ENCODE measurements around the gene GNG7.
"Not testable (repeated sequence)": the region's sequence is repeated elsewhere in the genome, so short reads cannot be mapped to it uniquely, and the experiment has no call there.

GNG7 gene

DNA sequence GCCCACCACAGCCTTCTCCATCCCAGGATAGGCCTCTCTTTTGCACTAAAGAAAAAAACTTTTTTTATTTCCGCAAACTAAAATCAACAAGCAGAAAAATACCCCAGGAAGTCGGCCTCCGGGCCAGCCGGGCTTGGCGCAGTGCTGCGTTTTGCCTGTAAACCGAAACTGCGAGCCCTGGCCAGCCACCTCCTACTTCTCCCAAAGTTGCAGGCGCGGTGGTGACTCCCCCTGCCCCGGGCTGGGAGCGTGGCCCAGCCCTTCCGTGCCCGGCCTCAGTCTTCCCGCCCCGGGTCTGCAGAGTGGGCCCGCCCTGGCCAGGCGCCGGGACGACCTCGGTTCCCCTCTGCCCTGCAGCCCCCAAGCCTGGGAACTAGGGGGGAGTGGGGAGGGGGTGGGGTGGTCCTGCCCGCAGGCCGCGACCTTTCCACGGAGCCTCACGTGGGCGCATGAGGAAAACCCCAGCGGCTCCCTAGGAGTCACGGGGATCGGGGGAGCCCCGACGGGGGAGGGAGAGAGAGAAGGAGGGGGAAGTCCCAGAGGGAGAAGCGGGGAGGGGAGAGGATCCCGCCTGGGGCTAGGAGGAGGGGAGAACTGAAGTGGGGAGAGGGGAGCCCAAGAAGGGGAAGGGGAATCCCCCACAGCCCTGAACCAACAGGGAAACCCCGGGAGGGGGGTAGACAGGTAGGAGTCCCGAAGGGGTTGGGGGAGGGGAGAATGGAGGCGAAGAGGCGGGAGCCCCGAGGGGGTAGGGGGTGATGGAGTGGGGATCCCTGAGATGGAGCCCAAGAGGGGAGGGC, 223.5 kb downstream of the GNG7 start:
- DNase-seq = no peak

DNA sequence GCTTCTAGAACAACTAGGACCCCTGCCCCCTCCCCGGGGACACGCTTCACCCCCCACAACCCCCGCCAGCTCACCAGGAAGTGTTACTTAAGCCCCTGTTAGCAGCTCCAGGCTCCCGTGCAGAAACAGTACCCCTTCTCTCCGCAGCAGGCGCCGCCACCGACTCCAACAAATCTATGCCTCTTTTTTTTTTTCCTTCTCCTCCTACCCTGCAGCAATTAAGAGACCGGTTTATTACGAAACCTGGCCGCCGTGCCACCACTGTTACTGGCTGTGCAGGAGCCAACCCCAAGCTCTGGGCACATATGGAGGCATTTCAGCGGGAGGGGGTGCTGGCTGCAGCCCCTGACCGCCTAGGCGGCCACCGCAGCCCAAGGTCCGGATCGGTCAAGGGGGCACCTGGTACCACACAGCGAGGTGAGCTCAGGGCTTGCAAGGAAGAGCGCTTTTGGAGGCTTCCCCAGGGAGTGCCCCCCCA, 224.2 kb downstream of the GNG7 start:
- no peak for DNase-seq

DNA sequence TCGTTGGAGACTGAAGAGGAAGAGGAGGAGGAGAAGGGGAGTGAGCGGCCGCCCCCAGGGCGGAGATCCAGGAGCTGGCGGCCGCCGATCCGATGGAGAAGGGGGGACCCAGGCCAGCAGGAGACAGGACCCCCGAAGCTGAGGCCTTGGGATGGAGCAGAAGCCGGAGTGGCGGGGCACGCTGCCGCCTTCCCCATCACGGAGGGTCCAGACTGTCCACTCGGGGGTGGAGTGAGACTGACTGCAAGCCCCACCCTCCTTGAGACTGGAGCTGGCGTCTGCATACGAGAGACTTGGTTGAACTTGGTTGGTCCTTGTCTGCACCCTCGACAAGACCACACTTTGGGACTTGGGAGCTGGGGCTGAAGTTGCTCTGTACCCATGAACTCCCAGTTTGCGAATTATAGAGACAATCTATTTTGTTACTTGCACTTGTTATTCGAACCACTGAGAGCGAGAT, 224.7 kb downstream of the GNG7 start:
- DNase-seq = no peak

DNA sequence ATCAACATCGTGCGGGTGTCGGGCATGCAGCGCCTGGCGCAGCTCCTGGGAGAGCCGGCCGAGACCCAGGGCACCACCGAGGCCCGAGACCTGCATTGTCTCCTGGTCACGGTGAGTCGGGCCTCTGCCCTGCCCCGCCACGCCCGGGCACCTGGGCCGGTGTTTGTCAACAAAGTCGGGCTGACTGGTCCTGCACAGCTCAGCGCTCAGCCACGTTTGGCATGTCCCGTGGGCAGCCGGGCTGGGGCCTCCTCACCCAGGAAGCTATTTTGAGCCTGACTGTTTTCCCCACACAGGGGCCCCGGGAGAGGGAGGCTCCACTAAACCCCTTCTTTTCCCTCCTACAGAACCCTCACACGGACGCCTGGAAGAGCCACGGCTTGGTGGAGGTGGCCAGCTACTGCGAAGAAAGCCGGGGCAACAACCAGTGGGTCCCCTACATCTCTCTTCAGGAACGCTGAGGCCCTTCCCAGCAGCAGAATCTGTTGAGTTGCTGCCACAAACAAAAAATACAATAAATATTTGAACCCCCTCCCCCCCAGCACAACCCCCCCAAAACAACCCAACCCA, 225.3 kb downstream of the GNG7 start:
- DNase-seq = peak; percentile 6

DNA sequence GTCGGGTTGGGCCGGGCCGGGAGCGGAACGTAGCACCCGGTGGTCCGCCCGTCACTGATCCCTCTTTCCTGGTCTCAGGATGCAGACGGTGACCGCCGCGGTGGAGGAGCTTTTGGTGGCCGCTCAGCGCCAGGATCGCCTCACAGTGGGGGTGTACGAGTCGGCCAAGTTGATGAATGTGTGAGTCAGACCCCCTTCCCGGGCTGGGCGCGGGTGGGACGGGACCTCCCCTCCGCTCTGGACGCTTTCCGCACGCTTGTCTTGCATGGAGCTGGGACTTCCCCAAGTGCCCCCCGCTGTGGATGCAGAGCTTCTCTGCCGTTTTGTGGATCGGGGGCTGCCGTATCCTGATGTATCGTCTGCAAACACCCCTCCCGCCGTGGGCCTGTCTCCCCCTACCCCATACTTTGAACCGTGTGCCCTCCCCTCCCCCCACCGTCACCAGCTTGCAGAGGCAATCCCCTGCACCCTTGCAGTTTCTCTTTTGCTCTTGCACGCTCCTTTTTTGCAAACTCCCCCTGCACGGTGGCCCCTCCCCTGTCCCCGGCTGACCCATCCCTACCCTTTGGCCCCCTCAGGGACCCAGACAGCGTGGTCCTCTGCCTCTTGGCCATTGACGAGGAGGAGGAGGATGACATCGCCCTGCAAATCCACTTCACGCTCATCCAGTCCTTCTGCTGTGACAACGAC, 225.9 kb downstream of the GNG7 start:
- DNase-seq = peak; percentile 44

DNA sequence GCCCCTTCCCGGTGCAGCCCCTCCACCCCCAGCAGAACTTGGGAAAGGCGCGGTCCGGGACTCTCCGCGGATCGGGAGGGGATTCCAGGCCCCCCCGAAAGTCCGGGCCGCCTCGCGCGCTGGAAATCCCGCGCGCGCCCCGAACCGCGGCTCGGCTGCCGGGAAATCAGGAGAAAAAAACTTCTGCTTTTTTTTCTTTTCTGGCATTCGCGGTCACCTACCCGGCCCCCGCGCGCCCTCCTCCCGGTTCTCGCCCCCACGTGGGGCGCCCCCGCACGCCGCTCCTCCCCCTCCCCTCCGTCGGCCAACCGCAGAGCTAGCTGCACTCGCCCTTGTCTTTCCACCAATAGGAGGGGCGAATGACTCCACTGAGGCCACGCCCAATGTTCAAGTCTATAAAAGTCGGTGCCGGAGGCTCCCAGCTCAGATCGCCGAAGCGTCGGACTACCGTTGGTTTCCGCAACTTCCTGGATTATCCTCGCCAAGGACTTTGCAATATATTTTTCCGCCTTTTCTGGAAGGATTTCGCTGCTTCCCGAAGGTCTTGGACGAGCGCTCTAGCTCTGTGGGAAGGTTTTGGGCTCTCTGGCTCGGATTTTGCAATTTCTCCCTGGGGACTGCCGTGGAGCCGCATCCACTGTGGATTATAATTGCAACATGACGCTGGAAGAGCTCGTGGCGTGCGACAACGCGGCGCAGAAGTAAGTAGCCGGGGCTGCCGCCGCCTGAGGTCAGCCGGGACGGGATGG, 226.6 kb downstream of the GNG7 start, which contains the start of gene GADD45B:
Gene GADD45B, plus strand, starts transcription at position 426 of the 749 bp plus-strand sequence. Its CDS starts 232 bp downstream, at position 658.
- peak; percentile 89 for DNase-seq

DNA sequence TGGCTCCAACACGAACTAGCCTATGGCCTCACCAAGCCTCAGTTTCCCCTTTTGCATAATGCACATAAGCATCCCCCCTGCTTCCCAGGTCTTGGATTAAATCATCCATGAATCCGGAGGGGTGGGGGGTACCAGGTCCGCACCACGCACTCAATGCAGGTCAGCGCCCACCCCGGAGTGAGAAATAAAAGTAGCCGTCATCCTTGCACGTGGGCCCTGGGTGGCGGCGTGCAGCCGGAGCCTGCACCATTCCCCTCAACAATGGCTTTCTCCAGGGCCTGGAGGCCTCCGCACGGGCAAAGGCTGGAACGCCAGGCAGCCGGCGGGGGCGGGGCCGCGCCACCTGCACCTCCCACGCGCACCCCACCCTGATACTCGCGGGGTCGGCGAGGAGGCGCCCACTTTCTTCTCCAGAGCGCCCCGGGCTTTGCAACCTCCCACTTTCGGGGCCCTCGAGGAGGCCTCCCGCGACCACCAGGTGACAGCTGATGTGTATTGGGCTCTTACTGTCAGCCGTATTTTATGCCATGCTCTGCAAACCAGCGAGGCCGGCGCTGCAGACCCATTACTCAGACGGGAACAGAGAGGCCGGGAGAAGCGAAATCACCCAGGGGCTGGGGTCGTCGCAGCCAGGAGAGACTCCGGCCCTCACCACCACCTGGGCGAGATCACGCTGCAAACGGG, 227.3 kb downstream of the GNG7 start:
- DNase-seq = no peak

DNA sequence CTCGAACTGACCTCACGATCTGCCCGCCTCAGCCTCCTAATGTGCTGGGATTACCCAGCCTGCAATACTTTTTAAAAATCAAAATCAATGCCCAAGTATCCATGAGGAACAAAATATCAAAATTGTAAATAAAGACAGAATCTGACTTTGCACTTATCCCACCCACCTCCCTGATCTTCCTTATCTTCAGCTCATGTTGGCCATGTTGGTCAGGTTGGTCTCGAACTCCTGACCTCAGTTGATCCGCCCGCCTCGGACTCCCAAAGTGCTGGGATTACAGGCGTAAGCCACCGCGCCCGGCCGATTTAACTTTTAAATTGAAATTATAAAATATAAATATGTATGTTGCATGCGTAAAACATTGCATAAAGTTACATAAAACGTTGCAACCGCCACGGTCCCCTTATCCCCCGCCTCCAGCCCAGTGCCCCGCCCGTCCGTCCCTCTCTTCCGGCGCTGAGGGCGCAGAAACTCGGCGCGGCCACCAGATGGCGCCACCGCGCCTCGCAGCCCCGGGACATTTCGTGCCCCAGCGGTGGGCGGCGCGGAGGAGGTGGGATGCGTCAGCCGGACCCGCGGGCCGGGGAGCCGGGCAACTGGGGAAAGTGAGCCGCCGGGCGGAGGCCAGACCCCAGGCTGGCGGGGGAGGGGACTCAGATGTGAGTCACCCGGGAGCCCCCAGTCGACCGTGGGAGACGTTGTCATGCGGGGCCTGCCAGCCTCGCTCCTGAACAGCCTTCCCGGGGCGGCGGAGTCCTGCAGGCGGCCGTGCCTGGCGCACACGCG, 228.1 kb downstream of the GNG7 start:
- peak; percentile 35 for DNase-seq

DNA sequence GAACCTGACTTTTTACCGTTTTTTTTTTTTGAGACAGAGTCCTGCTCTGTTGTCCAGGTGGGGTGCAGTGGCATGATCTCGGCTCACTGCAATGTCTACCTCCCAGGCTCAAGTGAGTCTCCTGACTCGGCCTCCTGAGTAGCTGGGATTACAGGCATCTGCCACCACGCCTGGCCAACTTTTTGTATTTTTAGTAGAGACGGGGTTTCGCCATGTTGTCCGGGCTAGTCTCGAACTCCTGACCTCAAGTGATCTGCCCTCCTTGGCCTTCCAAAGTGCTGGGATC, 232.6 kb downstream of the GNG7 start:
- DNase-seq = not testable (repeated sequence)

DNA sequence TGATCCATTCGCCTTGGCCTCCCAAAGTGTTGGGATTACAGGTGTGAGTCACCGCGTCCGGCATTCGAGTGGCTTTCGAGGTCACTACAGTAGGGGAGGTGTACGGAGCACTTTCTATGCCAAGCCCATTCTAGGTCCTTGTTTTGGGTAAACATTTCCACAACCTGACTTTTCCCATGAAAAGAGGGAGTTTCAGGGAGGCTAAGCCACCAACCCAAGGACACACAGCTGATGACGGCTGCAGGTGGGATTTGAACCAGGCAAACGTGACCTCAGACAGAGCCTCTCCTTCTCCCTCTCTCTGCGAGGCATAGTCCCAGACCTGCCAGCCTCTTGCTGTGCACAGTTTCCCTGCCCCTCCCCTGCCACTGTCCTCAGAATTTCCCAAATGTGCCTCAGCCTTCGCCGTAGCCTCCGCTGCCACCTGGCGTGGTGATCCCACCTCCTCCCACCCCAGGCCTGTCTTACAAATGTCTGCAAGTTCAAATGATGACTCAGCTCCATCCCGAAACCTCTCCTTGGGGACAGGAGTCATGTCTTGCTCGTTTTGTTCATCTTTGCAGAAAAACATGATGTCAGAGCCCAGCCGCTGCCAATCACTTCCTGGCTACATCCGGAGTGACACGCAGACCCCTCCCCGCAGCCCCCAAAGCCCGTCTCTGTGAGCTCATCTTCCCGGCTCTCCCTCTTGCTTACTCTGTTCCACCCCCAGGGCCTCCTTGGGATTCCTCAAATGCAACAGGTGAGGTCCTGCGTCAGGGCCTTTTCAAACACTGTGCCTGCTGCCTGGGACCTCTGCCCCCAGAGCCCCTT, 233.2 kb downstream of the GNG7 start:
- no peak for DNase-seq

DNA sequence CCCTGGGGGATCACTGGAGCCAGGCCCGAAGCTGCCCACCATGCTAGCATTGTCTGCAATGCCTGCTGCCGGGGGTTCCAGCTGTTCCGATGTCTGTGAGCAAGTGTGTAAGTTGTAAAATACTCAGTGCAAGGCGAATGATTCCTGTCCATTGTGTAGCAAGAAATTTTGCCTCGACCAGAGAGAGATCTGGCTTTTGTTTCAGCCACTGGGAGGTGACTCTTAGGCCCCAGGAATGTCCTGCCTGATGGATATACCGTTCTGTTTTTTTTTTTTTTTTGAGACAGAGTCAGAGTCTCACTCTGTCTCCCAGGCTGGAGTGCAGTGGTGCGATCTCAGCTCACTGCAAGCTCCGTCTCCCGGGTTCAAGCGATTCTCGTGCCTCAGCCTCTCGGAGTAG, 233.9 kb downstream of the GNG7 start:
- DNase-seq = no peak

DNA sequence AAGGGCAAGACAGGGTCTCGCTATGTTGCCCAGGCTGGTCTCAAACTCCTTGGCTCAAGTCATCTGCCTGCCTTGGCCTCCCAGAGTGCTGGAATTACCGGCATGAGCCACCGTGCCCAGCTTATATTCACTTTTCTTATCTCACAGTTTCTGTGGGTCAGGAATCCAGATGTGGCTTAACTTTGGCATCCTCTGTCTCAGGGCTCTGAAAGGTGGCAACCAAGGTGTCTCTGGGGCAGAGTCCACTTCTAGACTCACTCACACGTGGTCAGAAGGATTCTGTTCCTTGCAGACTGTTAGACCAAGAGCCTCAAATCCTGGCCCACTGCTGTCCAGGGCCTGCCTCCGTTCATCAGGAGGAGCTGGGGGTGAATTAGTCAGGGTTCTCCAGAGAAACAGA, 238.1 kb downstream of the GNG7 start:
- DNase-seq = no peak

DNA sequence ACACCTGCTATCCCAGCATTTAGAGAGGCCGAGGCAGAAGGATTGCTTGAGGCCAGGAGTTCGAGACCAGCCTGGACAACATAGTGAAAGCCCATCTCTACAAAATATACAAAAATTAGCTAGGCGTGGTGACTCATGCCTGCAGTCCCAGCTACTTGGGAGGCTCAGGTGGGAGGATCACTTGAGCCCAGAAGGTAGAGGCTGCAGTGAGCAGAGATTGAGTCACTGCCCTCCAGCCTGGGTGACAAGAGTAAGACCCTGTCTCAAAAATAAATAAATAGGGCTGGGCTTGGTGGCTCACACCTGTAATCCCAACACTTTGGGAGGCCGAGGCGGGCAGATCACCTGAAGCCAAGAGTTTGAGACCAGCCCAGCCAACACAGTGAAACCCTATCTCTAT, 238.8 kb downstream of the GNG7 start:
- DNase-seq = not testable (repeated sequence)

DNA sequence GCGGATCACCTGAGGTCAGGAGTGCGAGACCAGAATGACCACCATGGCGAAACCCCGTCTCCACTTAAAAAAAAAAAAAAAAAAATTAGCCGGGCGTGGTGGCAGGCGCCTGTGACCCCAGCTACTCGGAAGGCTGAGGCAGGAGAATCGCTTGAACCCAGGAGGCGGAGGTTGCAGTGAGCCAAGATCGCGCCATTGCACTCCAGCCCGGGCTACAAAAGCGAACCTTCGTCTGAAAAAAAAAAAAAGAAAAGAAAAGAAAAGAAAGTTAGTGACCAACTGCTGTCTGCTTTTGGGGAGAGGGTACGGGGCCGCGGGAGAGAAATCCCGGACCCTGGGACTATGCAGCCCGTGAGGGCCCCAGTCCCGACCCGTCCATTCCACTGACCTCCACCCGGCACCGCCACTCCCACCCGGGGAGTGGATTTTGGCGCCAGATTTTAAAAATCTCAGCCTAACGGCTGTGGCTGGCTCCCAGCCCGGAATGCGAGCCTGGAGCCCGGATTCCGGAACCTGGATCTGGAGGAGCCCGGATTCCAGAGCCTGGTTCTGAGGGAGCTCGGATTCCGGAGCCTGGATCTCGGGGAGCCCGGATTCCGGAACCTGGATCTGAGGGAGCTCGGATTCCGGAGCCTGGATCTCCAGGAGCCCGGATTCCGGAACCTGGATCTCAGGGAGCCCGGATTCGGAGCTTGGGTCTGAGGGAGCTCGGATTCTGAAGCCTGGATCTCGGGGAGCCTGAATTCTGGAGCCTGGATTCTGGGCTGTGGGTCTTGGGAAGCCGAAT, 239.7 kb downstream of the GNG7 start:
- peak; percentile 65 for DNase-seq

DNA sequence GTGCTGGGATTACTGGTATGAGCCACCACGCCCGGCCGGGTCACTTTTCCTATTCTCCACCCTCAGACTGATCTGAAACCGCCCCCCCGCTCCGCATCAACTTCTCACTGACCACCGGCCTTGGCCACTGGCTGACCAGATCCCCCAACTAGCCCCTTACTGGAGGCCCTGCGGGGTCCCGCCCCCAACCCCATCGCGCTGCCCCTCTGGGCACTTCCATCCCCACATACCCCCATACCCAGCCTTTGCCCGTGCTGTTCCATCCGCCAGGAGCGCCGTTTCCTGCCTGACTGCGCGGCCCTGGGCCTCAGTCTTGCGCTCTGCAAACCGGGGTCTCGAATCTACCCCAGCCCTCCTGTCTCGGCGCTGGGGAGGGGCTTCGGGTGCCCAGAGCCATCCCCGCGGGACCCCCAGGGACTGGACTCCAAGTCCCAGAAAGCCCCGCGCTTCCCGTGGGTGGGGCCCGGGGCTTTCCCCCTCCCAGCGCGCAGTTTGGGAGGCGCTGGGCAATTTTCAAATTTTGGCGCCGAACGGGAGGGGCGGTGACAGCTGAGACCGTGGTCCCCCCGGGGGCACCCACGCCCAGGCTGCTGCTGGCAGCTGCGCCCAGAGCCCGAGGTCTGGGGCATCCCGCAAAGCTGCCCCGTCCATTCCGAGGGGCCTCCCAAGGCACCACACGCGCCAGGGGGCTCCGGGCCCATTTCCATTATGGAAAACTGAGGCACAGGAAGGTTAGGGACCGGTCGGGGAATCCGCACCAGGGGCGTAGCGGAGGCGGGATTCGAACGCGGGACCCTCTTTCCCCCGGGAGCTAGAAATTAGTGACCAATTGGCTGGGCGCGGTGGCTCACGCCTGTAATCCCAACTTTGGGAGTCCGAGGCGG, 240.5 kb downstream of the GNG7 start:
- peak; percentile 23 for DNase-seq
